ENCODE data around the gene SELPLG. TPM values are rescaled to one million over a fixed set of nuclear protein-coding genes. Genes with fewer than 3 reads are reported as not detected.

The SELPLG gene
- total RNA-seq, 1 experiment from 2014 or later = 0.23 TPM

GRCh38 chr12:108605000-108605689, 28.5 kb downstream of the SELPLG start:
- no peak for DNase-seq (ENCODE audit: low read depth)

DNA sequence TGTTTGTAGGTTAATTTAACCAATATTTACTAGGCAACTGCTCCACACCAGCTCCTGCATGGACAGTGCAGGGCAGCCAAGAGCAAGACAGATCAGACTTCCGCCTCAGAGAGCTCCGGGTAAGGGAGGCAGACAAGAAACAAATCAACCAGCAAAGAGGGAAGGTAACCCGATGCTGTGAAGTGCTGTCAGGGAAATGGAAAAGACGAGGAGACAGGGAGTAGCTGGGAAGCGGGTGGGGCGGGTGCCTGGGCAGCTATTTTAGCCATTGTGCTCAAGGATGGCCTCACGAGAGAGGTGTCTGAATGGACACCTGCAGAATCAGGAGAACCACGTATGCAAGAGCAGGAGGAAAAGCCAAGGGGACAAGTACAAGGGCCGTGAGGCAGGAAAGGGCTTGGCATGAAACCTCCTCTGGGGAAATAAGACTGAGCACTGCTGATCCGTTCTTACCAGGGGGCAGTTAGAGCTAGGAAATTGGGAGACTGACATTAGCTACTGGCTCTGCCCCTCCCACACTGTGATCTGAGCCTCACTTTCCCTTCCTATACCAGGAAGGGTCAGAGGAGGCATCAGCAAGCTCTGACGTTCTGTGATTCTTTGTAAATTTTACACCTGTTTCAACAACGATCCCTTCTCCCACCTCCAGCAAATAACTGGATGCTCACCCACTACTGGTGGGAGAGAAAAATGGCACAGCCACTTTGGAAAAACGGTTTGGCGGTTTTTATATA, 29.3 kb downstream of the SELPLG start:
- DNase-seq (ENCODE audit: low read depth) = no peak

DNA sequence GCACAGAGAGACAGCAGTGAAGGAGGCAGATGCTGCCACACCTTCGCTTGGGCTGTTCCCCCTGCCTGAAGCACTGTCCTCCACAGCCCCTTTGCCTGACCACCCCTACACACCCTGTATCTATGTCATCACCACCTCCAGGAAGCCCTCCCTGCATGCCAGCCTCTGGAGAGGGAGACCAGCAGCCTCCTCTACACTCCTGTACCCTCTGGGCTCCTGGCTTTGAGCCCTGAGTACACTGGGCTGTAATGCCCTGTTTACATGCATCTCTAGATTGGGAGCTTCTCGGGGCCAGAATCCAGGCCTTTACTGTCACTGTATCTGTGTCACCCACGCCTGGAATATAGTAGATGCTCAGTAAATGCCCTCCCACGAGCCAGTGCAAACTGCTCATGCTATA, 30.0 kb downstream of the SELPLG start:
- no peak for DNase-seq (ENCODE audit: low read depth)

DNA sequence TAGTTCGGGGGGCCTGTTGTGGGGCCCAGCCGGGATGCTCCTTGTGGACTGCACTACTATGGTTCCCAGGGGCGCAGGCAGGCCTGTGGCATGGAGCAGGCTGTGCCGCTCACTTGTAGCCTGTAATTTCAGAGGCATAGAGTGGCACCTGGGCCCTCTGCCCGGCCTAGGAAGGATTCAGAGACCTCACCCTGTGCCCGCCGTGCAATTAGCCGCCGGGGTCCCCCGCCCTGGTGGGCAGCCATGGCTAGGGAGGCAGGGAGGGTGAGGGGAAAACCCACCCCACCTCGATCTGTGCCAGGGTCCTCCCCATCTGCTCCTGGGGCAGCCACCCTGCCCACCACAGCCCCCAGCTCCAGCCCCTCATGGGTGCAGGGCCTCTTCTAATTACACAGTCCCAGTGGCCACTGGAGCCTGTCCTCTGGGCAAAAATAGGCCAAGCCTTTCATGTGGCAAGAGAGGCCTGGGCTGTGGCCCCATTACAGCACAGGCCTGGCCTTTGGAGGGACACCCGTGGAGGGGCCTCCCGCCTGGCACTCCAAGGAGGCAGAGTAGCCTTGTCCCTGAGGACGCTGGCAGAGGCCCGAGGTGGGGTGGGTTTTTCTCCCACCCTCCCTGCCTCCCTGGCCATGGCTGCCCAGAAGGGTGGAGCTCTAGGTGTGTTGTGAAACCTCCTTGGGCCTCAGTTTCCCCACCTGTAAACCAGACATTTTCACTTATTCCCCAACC, 30.6 kb downstream of the SELPLG start:
- no peak for DNase-seq (ENCODE audit: low read depth)

DNA sequence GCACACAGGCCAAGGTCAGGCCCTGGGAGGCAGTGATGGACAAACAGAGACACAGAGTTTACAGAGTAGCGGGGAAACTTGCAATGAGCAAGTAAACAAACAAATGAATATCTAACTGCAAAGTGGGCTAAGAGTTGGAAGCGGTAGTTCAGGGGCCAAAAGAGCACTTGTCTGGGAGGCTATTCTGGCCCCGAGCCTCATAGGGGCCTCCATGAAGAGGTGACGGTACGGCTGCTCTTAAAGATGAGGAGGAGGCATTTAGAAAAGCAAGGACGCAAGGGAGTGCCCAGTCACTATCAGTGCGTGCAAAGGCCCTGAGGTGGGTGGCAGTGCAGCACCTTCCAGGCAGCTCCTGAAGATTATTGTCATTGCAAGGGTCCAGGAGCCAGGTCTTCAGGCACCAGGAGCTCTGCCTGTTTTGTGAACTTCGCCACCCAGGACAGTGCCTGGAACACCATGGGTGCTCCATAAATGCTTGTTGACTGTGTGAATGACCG, 31.4 kb downstream of the SELPLG start:
- no peak for DNase-seq (ENCODE audit: low read depth)

DNA sequence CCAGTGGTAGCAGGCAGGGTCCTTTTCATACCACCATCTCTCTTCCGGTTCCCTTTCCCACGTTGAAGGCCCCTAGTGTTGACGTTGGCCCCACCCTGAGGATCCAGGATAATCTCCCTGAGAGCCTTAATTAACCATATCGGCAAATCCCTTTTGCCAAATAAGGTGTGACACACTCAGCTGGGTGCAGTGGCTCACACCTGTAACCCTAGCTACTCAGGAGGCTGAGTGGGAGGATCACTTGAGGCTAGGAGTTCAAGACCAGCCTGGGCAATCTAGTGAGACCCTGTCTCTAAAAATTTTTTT, 33.0 kb downstream of the SELPLG start:
- no peak for DNase-seq (ENCODE audit: low read depth)

- DNase-seq (ENCODE audit: low read depth) = no peak
Observed at GRCh38 chr12:108599948-108600701, 33.6 kb downstream of the SELPLG start.

GRCh38 chr12:108599541-108599940, 34.2 kb downstream of the SELPLG start:
- no peak for DNase-seq (ENCODE audit: low read depth)

GRCh38 chr12:108598553-108599250, 35.0 kb downstream of the SELPLG start:
- no peak for DNase-seq (ENCODE audit: low read depth)

- no peak for DNase-seq (ENCODE audit: low read depth)
Observed at GRCh38 chr12:108597559-108598471, 35.9 kb downstream of the SELPLG start, which contains the start of gene TMEM119. Gene TMEM119 (minus strand): TSS chr12:108598084. CDS start chr12:108592383, 5,701 bp downstream.

GRCh38 chr12:108596854-108597558, 36.7 kb downstream of the SELPLG start:
- no peak for DNase-seq (ENCODE audit: low read depth)

- no peak for DNase-seq (ENCODE audit: low read depth)
Observed at GRCh38 chr12:108595711-108596647, 37.7 kb downstream of the SELPLG start.

DNA sequence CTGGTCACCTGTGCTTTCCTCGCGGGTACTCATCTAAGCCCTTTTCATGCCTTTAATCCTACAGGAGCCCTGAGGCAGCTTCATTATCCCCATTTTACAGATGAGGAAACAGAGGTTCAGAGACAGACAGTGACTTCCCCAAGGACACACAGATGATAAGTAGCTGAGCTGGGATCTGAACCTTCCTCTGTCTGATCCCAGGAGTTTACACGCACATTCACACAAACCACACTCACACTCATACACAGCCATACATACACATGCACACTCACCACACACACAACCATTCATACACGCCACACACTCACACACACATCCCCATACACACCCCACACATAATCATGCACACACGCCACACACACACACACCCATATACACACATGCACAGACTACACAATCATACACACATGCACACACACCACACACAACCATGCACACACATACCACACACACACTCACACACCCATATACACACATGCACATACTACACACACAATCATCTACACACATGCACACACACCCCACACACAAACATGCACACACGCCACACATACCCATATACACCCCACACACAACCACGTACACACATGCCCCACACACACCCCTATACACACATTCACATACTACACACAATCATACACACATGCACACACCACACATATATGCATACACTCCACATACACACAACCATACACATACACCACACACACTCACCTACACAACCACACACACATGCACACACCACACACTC, 38.6 kb downstream of the SELPLG start:
- DNase-seq (ENCODE audit: low read depth) = no peak

DNA sequence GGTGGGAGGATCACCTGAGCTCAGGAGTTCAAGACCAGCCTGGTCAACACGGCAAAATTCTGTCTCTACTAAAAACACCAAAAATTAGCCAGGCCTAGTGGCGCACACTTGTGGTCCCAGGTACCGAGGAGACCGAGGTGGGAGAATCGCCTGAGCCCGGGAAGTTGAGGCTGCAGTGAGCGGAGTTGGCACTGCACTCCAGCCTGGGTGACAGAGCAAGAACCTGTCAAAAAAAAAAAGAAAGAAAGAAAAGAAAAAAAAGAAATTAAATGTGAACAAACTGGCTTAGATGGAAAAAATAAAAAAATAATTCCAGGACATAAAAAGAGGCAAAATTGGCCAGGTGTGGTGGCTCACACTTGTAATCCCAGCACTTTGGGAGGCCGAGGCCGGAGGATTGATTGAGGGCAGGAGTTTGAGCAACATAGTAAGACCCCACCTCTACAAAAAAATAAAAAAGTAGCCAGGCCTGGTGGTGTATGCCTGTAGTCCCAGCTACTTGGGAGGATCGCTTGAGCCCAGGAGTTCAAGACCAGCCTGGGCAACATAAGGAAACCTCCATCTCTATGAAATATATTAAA, 39.3 kb downstream of the SELPLG start:
- DNase-seq (ENCODE audit: low read depth) = no peak

- no peak for DNase-seq (ENCODE audit: low read depth)
Observed at GRCh38 chr12:108592033-108592909, 41.4 kb downstream of the SELPLG start.

DNA sequence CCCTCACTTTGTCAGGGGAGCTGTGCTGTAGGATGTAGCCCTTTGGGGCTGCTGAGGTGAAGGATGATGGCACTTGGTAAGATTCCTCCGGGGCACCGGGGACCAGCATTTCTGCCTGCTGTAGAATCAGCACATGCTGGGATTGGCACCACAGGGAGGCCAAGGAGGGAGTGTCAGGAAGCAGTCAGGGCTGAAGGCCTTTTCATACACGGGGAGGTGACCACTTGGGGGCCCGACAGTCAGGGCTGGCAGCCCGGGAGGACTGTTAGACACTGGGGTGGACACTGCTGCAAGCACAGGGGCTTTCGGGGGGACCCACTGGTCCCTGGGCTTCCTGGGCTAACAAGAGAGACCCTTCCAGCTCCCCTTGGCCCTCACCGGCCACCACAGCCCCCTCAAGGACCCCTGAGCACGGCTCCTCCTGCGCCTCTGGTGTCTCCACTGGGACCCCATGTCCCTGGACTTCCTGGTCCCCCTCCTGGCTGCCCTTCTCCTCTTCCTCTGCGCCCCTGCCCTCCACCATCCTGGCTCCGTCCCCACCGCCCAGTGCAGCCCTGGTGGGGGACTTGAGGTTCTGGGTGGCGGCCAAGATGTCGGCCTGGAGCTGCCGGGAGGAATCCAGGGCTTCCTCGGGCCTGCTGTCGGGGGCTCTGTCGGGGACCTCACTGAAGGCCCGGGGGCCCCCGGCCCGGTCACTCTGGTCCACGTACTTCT, 42.3 kb downstream of the SELPLG start:
- no peak for DNase-seq (ENCODE audit: low read depth)

All from Daoy (cell line).